Pancreas (tissue), 10 donors: ENCODE results near the gene CAPN3. TPM values are rescaled to one million over a fixed set of nuclear protein-coding genes. Genes with fewer than 3 reads are reported as not detected.

ENCODE experiments used
- ATAC-seq, 4 donors: fragments of 200-7000 bp; cut with Tn5 transposase; one replicate each; pipeline versions ENCODE4 v1.8.0 to v1.9.1; 2020; ENCODE audit warnings: mild to moderate bottlenecking in 4 of 4, moderate library complexity in 4 of 4
- DNase-seq, 6 donors: peaks; one replicate each; pipeline ENCODE4 v3.0.0-alpha.2; 2020
- FAIRE-seq: peaks from 2 replicates; lab custom pipeline; 2012; peaks lifted over from hg19 to GRCh38; lab: Jason Lieb, UNC
- H3K27ac ChIP-seq, 4 donors: fragments of 200-600 bp; sonication (generic); 1 replicate in 3 of 4; 2 replicates in 1 of 4; pipeline versions ENCODE4 v1.5.0 to v1.8.0; 2020
- H3K27me3 ChIP-seq, 4 donors: fragments of 200-600 bp; one replicate each; pipeline ENCODE4 v1.8.0; 2021
- H3K36me3 ChIP-seq, 3 donors: fragments of 200-600 bp; sonication (generic) in 1 of 3; one replicate each; pipeline versions ENCODE4 v1.5.0 to v1.8.0; 2020 to 2021
- H3K4me1 ChIP-seq, 3 donors: fragments of 200-600 bp; one replicate each; pipeline ENCODE4 v1.8.0; 2021
- H3K4me3 ChIP-seq, 4 donors: fragments of 200-600 bp; sonication (generic) in 2 of 4; one replicate each; pipeline versions ENCODE4 v1.5.0 to v1.8.0; 2020 to 2021
- H3K9me3 ChIP-seq, 4 donors: fragments of 200-600 bp; one replicate each; pipeline ENCODE4 v1.8.0; 2021
- CTCF ChIP-seq, 4 donors: fragments of 200-600 bp; sonication (generic) in 3 of 4; IDR thresholded peaks; one replicate each; pipeline versions ENCODE4 v1.5.0 to v1.8.0; 2021; ENCODE audit warnings: antibody characterized with exemption in 4 of 4
- WGBS, 2 donors: extraction: QIAGEN DNeasy Blood & Tissue Kit; methylation state at CpG; one replicate each; pipeline ENCODE4 v1.1.7; 2013; 5-methylcytosine and 5-hydroxymethylcytosine counted together
- intact Hi-C, 3 donors: fragments of 100-400 bp; cut with DNase I; formaldehyde crosslinking; loops; one replicate each; pipeline versions ENCODE4 v1.11.1 to v1.14.2; 2022
- polyA plus RNA-seq, 2 donors: library from polyadenylated mRNA; stranded (reverse); fragments of 200-250 nt; gene quantifications; one replicate each; pipeline ENCODE4 v1.2.3, GENCODE V29; 2013
- total RNA-seq, 6 donors: library from RNA; stranded (reverse); fragmentation: NEBNext Ultra II Directional in 4 of 6; extraction: Animal tissue kit (Norgen Biotek cat#: 25700) in 4 of 6; gene quantifications; one replicate each; pipeline versions ENCODE4 v1.2.1 to v1.2.4, GENCODE V29; 2021 to 2023
- donor health status: healthy with polysubstance abuse.
- donor health status: DM: no; HTN: no; CAD: no; lungs with moderate emphysema.
- donor health status: DM: no; HTN: no; CAD: no.
- donor health status: control.
- donor health status: control.
- donor health status: Bipolar disorder and iron deficiency.
- donor health status: DM: yes; HTN: yes; CAD: no.
- donor health status: DM: no; HTN: no; CAD: no.
- donor health status: DM: no; HTN: no; CAD: no.
- donor health status: DM: yes; HTN: yes; CAD: no.

CAPN3 gene
- total and polyA plus RNA-seq, 8 donors: 1.8 to 35.8 (median 4.5) TPM

DNA sequence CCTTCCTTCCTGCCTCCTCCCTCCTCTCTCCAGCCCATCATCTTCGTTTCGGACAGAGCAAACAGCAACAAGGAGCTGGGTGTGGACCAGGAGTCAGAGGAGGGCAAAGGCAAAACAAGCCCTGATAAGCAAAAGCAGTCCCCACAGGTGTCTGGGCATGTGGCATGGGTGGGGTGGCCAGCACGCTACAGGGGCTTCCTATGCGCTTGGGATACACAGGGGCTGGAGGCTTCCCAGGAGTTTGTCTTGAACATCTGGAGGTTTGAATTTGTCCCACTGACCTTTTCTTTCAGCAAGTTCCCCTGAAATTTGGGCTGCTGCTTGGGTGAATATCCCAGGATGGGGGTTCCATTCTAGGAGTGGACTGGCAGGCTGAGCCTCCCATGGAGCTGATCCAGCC, 48.9 kb downstream of the CAPN3 start:
- H3K36me3 ChIP-seq: no peaks in the 10 kb centered on the region
- H3K27ac ChIP-seq: no peak overlapping the region
- WGBS, 2 donors: 83 to 87% methylated on average over 4 of the region's 4 CpGs
- no peaks in the 10 kb centered on the region for H3K9me3 ChIP-seq
- DNase-seq: no peak
- no peak overlapping the region for H3K4me3 ChIP-seq
- ATAC-seq: no peak
- intact Hi-C loops: no loop called here
- no peak for FAIRE-seq
- no peak for TF ChIP-seq CTCF (IDR thresholded peaks at IDR 0.05)
- H3K4me1 ChIP-seq: no peaks in the 10 kb centered on the region
- H3K27me3 ChIP-seq: no peaks in the 10 kb centered on the region

DNA sequence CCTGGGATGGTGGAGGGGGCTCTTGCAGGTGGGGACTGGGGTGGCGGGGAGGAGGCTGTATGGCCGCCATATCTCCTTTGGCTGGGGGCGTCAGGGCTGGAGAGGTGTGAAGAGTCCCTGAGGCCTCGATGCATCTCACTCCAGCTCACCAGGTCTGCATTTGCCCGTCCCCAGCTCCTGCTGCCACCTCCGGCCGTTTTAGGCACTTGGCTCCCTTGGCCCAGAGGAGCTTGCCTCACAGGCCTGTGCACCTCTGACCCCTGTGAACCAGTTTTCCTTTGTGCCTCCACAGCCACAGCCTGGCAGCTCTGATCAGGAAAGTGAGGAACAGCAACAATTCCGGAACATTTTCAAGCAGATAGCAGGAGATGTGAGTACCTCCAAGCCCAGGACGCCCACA, 49.7 kb downstream of the CAPN3 start:
- Histone ChIP-seq H3K4me1 (peaks cover 0 to 5% (median 0%) of the 10 kb centered on the region in 3 donors), H3K27me3 (no peaks in the 10 kb centered on the region), H3K27ac (no peak overlapping the region), H3K4me3 (no peak overlapping the region), H3K36me3 (no peaks in the 10 kb centered on the region), H3K9me3 (no peaks in the 10 kb centered on the region)
- no peak for ATAC-seq
- FAIRE-seq: no peak
- WGBS, 2 donors: 83 to 88% methylated on average over 9 of the region's 9 CpGs
- intact Hi-C loops: no loop called here
- no peak for DNase-seq
- TF ChIP-seq CTCF (IDR thresholded peaks at IDR 0.05): no peak

DNA sequence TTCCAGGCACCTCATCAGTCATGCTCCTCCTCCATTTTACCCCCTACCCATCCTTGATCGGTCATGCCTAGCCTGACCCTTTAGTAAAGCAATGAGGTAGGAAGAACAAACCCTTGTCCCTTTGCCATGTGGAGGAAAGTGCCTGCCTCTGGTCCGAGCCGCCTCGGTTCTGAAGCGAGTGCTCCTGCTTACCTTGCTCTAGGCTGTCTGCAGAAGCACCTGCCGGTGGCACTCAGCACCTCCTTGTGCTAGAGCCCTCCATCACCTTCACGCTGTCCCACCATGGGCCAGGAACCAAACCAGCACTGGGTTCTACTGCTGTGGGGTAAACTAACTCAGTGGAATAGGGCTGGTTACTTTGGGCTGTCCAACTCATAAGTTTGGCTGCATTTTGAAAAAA, 52.6 kb downstream of the CAPN3 start:
- FAIRE-seq: no peak
- peaks cover 0 to 6% (median 0%) of the 10 kb centered on the region in 3 donors for H3K4me1 ChIP-seq
- H3K9me3 ChIP-seq: no peaks in the 10 kb centered on the region
- no peak overlapping the region for H3K27ac ChIP-seq
- H3K27me3 ChIP-seq: no peaks in the 10 kb centered on the region
- intact Hi-C loops: no loop called here
- 94 to 99% methylated on average over 7 of the region's 7 CpGs for WGBS, 2 donors
- peaks cover 0 to 7% (median 4%) of the 10 kb centered on the region in 3 donors for H3K36me3 ChIP-seq
- no peak for DNase-seq
- no peak overlapping the region for H3K4me3 ChIP-seq
- TF ChIP-seq CTCF (IDR thresholded peaks at IDR 0.05): no peak
- ATAC-seq: no peak

- Histone ChIP-seq H3K36me3 (peaks cover 0 to 14% (median 7%) of the 10 kb centered on the region in 3 donors), H3K27me3 (no peaks in the 10 kb centered on the region), H3K4me1 (peaks cover 0 to 6% (median 0%) of the 10 kb centered on the region in 3 donors), H3K9me3 (no peaks in the 10 kb centered on the region), H3K4me3 (no peak overlapping the region), H3K27ac (no peak overlapping the region)
- WGBS, 2 donors: 29 to 42% methylated on average over 2 of the region's 2 CpGs
- no peak for TF ChIP-seq CTCF (IDR thresholded peaks at IDR 0.05)
- DNase-seq (no peak), FAIRE-seq (no peak), ATAC-seq (no peak)
- intact Hi-C loops: no loop called here
These were observed 54.6 kb downstream of the CAPN3 start for GRCh38 chr15:42413920-42414319.

DNA sequence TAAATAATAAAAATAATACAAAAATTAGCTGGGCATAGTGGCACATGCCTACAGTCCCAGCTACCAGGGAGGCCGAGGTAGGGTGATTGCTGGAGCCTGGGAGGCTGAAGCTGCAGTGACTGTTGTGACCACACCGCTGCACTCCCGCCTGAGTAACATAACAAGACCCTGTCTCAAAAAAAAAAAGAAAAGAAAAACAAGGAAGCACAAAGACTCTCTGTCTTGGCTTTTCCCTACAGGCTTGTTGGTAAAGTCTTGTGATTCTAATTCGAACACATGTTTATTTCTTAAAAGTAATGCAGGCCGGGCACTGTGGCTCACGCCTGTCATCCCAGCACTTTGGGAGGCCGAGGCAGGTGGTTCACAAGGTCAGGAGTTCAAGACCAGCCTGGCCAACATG, 60.1 kb downstream of the CAPN3 start:
- Histone ChIP-seq H3K4me3 (no peak overlapping the region), H3K4me1 (no peaks in the 10 kb centered on the region), H3K27ac (no peak overlapping the region), H3K27me3 (no peaks in the 10 kb centered on the region), H3K36me3 (peaks cover 3 to 46% (median 10%) of the 10 kb centered on the region in 3 donors), H3K9me3 (no peaks in the 10 kb centered on the region)
- no peak for TF ChIP-seq CTCF (IDR thresholded peaks at IDR 0.05)
- intact Hi-C loops: no loop called here
- WGBS, 2 donors: 85 to 91% methylated on average over 7 of the region's 7 CpGs
- ATAC-seq (no peak), DNase-seq (no peak), FAIRE-seq (no peak)
